ENCODE results near the gene MAGEA4. TPM values are rescaled to one million over a fixed set of nuclear protein-coding genes. Genes with fewer than 3 reads are reported as not detected.

Gene MAGEA4, protein sequence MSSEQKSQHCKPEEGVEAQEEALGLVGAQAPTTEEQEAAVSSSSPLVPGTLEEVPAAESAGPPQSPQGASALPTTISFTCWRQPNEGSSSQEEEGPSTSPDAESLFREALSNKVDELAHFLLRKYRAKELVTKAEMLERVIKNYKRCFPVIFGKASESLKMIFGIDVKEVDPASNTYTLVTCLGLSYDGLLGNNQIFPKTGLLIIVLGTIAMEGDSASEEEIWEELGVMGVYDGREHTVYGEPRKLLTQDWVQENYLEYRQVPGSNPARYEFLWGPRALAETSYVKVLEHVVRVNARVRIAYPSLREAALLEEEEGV
- total RNA-seq = under 1 TPM in 1 of 4 donors, not detected in 3; 0.27 TPM

GRCh38 chrX:151912780-151913179, at the start of gene MAGEA4:
MAGEA4 (plus strand) TSS chrX:151912889; CDS start chrX:151923665, 10,776 bp downstream.
- 100% methylated on average over 3 of the region's 11 CpGs; no CpG with 5 or more reads in 1 of the 2 donors for WGBS, 2 donors
- intact Hi-C loops (cut with DNase I) = no loop called here
- no peaks in the 10 kb centered on the region for H3K27me3 ChIP-seq
- no peak for DNase-seq
- no peaks in the 10 kb centered on the region for H3K9me3 ChIP-seq
- no peak within 1 kb of the TSS for H3K4me3 ChIP-seq (replicated peaks in 1 of 3)
- no peaks in the 10 kb centered on the region for H3K36me3 ChIP-seq
- H3K27ac ChIP-seq = no peak within 1 kb of the TSS
- TF ChIP-seq POLR2A (IDR thresholded peaks at IDR 0.05) = no peak
- TF ChIP-seq, protein P1, sequence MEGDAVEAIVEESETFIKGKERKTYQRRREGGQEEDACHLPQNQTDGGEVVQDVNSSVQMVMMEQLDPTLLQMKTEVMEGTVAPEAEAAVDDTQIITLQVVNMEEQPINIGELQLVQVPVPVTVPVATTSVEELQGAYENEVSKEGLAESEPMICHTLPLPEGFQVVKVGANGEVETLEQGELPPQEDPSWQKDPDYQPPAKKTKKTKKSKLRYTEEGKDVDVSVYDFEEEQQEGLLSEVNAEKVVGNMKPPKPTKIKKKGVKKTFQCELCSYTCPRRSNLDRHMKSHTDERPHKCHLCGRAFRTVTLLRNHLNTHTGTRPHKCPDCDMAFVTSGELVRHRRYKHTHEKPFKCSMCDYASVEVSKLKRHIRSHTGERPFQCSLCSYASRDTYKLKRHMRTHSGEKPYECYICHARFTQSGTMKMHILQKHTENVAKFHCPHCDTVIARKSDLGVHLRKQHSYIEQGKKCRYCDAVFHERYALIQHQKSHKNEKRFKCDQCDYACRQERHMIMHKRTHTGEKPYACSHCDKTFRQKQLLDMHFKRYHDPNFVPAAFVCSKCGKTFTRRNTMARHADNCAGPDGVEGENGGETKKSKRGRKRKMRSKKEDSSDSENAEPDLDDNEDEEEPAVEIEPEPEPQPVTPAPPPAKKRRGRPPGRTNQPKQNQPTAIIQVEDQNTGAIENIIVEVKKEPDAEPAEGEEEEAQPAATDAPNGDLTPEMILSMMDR (IDR thresholded peaks at IDR 0.05) = no peak
- no peaks in the 10 kb centered on the region for H3K4me1 ChIP-seq

DNA sequence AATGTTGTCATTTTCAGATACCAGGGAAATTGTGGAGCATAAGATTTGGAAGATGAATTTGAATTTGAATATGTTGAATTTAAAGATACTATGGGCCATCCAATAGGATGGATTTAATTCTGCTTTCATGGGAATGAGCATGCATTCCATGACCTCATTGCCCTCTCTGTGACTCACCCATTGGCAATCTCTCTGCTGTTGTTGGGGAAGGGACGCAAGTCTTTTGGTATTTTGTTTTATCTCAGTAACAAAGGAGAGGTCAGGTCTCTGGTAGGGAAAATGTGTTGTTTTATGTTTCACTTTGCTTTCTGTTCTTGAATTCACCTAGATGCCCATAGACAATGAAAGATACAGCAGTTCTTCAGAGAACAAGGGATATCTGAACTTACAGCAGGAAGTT, 42.1 kb upstream of the MAGEA4 start:
- Histone ChIP-seq H3K4me1 (no peaks in the 10 kb centered on the region), H3K36me3 (no peaks in the 10 kb centered on the region), H3K9me3 (no peaks in the 10 kb centered on the region), H3K4me3 (replicated peaks in 1 of 3) (no peak overlapping the region), H3K27ac (no peak overlapping the region), H3K27me3 (no peaks in the 10 kb centered on the region)
- WGBS, 2 donors = 56 to 84% methylated on average over 1 of the region's 1 CpG
- intact Hi-C loops (cut with DNase I) = no loop called here
- TF ChIP-seq, protein P1 (IDR thresholded peaks at IDR 0.05) = no peak
- no peak for TF ChIP-seq POLR2A (IDR thresholded peaks at IDR 0.05)
- DNase-seq = no peak

- no peaks in the 10 kb centered on the region for H3K4me1 ChIP-seq
- TF ChIP-seq, protein P1 (IDR thresholded peaks at IDR 0.05) = no peak
- no peak for TF ChIP-seq POLR2A (IDR thresholded peaks at IDR 0.05)
- WGBS, 2 donors = 81 to 93% methylated on average over 3 of the region's 3 CpGs
Observed at GRCh38 chrX:151871244-151871643, 41.4 kb upstream of the MAGEA4 start.

GRCh38 chrX:151873096-151873495, 39.6 kb upstream of the MAGEA4 start:
- 67 to 90% methylated on average over 2 of the region's 2 CpGs for WGBS, 2 donors
- intact Hi-C loops (cut with DNase I) = no loop called here
- H3K4me3 ChIP-seq (replicated peaks in 1 of 3) = no peak overlapping the region
- no peak for DNase-seq
- no peak for TF ChIP-seq POLR2A (IDR thresholded peaks at IDR 0.05)
- TF ChIP-seq, protein P1 (IDR thresholded peaks at IDR 0.05) = no peak
- H3K36me3 ChIP-seq = no peaks in the 10 kb centered on the region
- H3K9me3 ChIP-seq = no peaks in the 10 kb centered on the region
- no peak overlapping the region for H3K27ac ChIP-seq
- no peaks in the 10 kb centered on the region for H3K4me1 ChIP-seq
- no peaks in the 10 kb centered on the region for H3K27me3 ChIP-seq

More at GRCh38 chrX:151871244-151871643, 41.4 kb upstream of the MAGEA4 start:
- H3K9me3 ChIP-seq = no peaks in the 10 kb centered on the region
- H3K4me3 ChIP-seq (replicated peaks in 1 of 3) = no peak overlapping the region
- no peak overlapping the region for H3K27ac ChIP-seq
- intact Hi-C loops (cut with DNase I) = no loop called here
- DNase-seq = no peak
- H3K27me3 ChIP-seq = no peaks in the 10 kb centered on the region
- no peaks in the 10 kb centered on the region for H3K36me3 ChIP-seq

- intact Hi-C loops (cut with DNase I) = no loop called here
- Histone ChIP-seq H3K27ac (no peak overlapping the region), H3K36me3 (no peaks in the 10 kb centered on the region), H3K9me3 (no peaks in the 10 kb centered on the region), H3K4me3 (replicated peaks in 1 of 3) (no peak overlapping the region), H3K4me1 (no peaks in the 10 kb centered on the region), H3K27me3 (no peaks in the 10 kb centered on the region)
- 55 to 66% methylated on average over 3 to 4 of the region's 5 CpGs for WGBS, 2 donors
- TF ChIP-seq POLR2A (IDR thresholded peaks at IDR 0.05) = no peak
- TF ChIP-seq, protein P1 (IDR thresholded peaks at IDR 0.05) = no peak
- no peak for DNase-seq
Observed at GRCh38 chrX:151875270-151876026, 37.2 kb upstream of the MAGEA4 start.
